GM18873 (cell line): ENCODE data around the gene OR2V2.
"Not testable (repeated sequence)": the region's sequence is repeated elsewhere in the genome, so short reads cannot be mapped to it uniquely, and the experiment has no call there.

Source experiments
- ATAC-seq: cut with Tn5 transposase; IDR thresholded peaks from one replicate; pipeline ENCODE4 v1.9.1; 2021; ENCODE audit warnings: mild to moderate bottlenecking, moderate library complexity, moderate number of reproducible peaks; ENCODE audit not compliant: unreplicated experiment, low FRiP score

OR2V2 gene

DNA sequence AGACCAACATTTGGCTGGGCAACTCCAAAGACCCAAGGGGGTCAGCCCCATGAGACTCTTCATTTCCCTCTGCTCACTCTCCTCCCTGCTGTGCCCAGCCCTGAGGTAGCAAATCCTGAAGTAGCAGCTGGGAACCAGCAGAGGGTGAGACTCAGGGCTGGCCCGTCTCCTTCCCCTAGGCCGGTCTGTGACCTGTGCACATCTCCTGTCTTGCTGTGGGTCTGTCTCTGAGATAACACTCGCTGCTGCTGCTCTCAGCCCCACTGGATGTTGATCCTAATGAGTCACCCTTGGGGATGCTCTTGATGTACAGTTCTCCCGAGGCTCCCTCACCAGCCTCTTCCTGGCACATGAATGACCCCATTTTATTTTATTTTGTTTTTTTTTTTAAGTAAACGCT, 9.1 kb upstream of the OR2V2 start:
- ATAC-seq: no peak

DNA sequence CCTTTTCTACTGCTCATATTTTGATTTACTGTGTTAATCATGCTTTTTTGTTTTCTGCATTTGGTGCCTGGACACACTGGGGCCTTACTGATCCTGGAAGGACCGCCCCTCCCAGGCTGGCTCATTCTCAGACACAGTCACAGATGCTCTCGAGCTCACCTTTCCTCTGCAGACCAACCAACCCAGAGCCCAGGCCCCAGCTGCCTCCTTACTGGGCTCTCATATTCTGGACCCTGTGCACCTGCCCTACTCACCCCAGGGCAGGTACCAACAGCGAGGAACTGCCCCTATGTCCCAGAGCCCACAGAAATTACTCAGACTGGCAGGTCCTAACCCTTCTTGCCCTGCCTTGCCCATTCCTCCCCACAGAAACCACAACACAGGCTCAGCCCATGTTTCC, 6.6 kb upstream of the OR2V2 start:
- no peak for ATAC-seq

GRCh38 chr5:181142054-181142453, 5.3 kb upstream of the OR2V2 start:
- no peak for ATAC-seq

DNA sequence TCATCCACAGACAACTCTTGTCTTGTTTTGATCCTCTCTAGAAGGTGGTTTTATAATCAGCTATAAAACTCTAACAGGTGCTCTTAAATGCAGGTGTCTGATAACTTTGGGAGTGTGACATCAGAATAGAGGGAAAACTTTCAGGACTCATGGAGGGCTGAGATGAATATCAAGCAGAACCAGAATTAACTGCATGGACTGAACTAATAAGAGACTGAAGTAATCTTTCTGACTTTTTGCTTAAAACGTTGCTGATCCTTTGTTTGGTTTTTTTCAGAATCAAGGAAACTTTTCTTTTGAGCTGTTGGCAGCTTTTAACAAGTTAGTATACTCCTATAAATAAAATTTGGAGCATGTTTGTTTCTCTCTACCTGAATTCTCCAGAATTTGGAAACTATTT, 2.3 kb upstream of the OR2V2 start:
- ATAC-seq: no peak

DNA sequence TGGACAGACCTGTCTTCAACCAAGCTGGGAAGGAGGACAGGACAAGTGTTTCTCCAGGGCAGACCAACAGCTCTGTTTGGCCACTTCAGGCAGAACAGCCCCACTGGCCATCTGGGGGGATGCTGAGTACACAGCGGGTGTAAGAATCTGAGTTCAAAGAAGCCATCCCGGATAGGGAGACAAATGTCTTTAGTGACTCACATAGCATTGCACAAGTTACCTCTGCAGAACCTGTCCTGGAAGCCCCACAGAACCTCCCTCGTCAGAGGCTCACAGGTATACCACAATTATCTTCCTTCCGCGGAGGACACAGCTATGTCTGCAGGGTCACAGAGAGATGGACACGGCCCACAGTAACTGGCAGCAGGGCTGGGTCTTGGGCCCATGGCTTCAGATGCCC, 2.0 kb downstream of the OR2V2 start:
- ATAC-seq: no peak

- peak; percentile 57 for ATAC-seq
Measured at GRCh38 chr5:181149806-181150733, 2.7 kb downstream of the OR2V2 start.

GRCh38 chr5:181151146-181151545, 3.8 kb downstream of the OR2V2 start:
- no peak for ATAC-seq

DNA sequence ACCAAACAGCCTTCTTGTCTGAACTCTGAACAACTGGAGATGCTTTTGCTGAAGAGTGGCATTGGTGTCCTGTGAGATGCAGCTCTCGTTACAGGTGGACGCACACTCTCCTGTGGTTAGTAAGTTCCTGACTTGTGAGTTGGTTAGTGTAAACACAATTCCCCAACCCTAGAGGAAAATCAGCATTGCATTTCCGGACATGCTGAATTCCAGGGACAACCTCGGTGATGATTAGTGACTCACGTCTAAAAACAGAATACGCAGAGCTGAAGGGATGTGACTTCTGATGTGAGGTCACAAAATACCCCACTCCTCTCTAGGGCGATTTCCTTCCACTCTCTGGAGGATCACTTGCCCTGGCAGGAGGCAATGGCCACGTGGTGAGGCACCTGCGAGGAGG, 5.0 kb downstream of the OR2V2 start:
- no peak for ATAC-seq

DNA sequence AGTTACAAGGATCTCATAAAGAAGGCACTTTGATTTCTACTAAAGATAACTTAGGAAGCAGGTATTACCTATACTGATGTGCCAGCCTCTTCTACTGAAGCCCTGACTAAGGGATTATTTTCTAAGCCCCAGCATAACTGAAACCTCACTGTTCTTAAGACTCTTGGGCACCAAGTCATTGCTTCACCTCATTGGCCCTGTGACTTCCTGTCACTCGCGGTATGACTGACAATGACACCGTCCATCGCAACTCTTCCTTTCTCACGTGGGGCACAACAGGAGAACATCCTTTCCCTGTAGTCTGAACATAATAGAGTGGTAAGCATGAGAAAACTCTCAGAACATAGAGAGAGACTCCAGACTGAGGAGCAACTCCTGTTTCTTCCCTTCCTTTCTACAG, 6.4 kb downstream of the OR2V2 start:
- no peak for ATAC-seq

- no peak for ATAC-seq
Measured at GRCh38 chr5:181156758-181157157, 9.4 kb downstream of the OR2V2 start.

GRCh38 chr5:181158869-181159268, 11.5 kb downstream of the OR2V2 start:
- ATAC-seq: no peak

- no peak for ATAC-seq
Measured at GRCh38 chr5:181159286-181160151, 12.1 kb downstream of the OR2V2 start.

GRCh38 chr5:181160152-181160754, 12.9 kb downstream of the OR2V2 start:
- no peak for ATAC-seq

DNA sequence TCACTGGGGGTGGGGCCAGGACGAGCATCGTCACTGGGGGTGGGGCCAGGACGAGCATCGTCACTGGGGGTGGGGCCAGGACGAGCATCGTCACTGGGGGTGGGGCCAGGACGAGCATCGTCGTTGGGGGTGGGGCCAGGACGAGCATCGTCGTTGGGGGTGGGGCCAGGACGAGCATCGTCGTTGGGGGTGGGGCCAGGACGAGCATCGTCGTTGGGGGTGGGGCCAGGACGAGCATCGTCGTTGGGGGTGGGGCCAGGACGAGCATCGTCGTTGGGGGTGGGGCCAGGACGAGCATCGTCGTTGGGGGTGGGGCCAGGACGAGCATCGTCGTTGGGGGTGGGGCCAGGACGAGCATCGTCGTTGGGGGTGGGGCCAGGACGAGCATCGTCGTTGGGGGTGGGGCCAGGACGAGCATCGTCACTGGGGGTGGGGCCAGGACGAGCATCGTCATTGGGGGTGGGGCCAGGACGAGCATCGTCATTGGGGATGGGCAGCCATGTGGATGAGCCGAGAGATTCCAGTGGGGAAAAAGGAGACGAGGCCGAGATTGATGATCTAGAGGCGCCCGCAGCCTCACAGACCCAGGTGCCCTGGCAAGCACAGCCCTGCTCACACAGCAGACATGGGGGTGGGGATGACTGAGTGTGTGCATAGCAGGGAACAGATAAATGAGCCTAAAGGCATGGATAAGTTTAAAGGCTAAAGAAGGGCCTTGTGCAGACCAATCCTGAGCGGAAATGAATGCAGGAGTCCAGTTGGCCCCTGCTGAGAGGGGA, 13.6 kb downstream of the OR2V2 start:
- not testable (repeated sequence) for ATAC-seq

DNA sequence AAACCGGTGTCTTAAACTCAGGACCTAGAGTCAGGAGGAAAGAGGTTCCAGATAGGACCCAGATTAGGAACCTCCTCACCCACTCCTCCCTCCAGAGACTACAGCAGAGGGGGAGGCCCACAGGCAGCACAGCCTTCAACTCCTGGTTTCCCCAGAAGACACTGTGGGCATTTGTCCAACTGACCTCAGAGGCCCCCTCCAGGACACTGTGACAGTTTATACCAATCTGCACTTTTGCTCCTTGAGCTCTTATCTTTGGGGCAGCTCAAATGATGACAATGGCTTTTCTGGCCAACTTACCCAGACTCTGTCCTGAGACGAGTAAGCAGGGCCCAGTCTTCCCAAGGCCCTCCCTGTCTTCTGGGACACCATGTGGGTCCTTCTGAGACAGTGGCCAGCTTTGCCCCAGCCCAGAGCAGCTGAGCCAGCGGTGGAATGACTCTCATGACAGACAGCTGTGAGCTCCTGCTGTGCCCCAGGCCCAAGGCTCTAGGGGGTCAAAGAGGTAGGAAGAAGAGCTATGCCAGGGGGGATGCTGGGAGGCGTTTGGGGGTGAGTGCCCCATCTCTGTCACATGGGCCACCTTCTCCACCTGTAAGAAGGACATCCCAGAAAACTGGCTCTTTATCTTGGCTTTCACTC, 14.3 kb downstream of the OR2V2 start:
- ATAC-seq: no peak

DNA sequence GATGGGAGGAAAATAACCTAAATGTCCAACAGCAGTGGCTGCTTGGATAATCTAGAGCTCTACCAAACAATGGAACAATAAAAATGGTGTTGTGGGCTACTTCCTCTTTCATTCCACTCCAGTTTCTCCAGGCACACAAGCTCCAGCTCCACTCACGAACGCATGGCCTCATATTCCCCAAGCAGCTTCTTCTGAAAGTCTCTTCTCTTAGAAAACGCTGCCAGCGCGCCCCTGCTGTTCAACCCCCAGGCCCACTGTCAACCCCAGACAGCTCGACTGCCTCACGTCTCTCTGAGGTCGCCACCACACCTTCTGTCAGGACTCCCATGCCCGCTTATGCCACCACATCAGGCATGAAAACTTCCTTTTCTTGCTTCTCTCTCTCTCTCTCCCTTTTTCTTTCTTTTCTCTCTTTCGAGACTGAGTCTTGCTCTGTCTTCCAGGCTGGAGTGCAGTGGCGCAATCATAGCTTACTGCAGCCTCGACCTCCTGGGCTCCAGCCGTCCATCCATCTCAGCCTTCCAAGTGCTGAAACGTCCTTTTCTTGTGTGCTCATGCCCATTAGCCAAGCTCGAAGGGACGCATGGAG, 16.2 kb downstream of the OR2V2 start:
- ATAC-seq: no peak

- ATAC-seq: no peak
Measured at GRCh38 chr5:181164076-181164952, 16.9 kb downstream of the OR2V2 start.
